Measurements from ENCODE around the gene RUNX2. TPM values are rescaled to one million over a fixed set of nuclear protein-coding genes. Genes with fewer than 3 reads are reported as not detected.

Gene RUNX2
- total and polyA plus RNA-seq, 9 of the 15 experiments (the other 6 are each of a cell fraction or from before 2014, with no cell fraction given) = 0.29 to 1.00 (median 0.43) TPM

GRCh38 chr6:45630801-45631200 lies 302.7 kb downstream of the RUNX2 start:
- no peak for ATAC-seq
- Histone ChIP-seq H3K4me1 (replicated peaks in 1 of 2; ENCODE audit: control insufficient read depth in 2 of 2, insufficient read depth in 2 of 2, low read length in 2 of 2) (no peaks in the 10 kb centered on the region), H4K20me1 (replicated peaks; ENCODE audit: control insufficient read depth, insufficient read depth, low read length) (no peaks in the 10 kb centered on the region), H2AFZ (ENCODE audit: low read depth, low read length) (no peak overlapping the region), H3K36me3 (ENCODE audit: control insufficient read depth, insufficient read depth, low read length) (no peaks in the 10 kb centered on the region), H3K9me1 (ENCODE audit: control insufficient read depth, insufficient read depth, low read length) (no peaks in the 10 kb centered on the region), H3K9me3 (replicated peaks; ENCODE audit: control insufficient read depth, insufficient read depth, low read depth, low read length) (no peaks in the 10 kb centered on the region), H3K27ac (ENCODE audit: extremely low read depth, low read depth, low read length) (no peak overlapping the region), H3K9ac (ENCODE audit: insufficient read depth in 1 of 2, low read depth in 2 of 2, low read length in 2 of 2) (no peak overlapping the region), H3K27me3 (ENCODE audit: control insufficient read depth in 2 of 2, insufficient read depth in 2 of 2, low read length in 2 of 2) (0 out of 5 replicates have a peak, but pooled peaks cover 0 to 5% of the 10 kb centered on the region in 2 experiments), H3K4me2 (ENCODE audit: insufficient read depth, low read length) (no peak overlapping the region), H3K79me2 (ENCODE audit: control insufficient read depth, insufficient read depth, low read length) (no peaks in the 10 kb centered on the region), H3K4me3 (no peak overlapping the region)
- TF ChIP-seq ZNF316 (IDR thresholded peaks at IDR 0.05) (peak; percentile 43; the same call in 1 of the 2 replicates), CBFA2T2 (conservative IDR thresholded peaks at IDR 0.05) (no peak), IRF1 (CRISPR knock-in tag; IDR thresholded peaks at IDR 0.05; ENCODE audit: borderline replicate concordance) (no peak)
- FAIRE-seq = no peak
- DNase-seq (ENCODE audit: extremely low read depth in 1 of 4, low spot score in 3 of 4) = no peak
- in situ Hi-C loops (cut with MboI) (no loop called here), intact Hi-C loops (cut with micrococcal nuclease) (no loop called here)
- no TSS peak for BruUV-seq (replicated peaks)
- ChIA-PET POLR2A (interaction anchor here (0.6 kb wide), 1 partner anchor 557 kb away, joined by 4 read pairs; no protein-coding TSS in a partner anchor), CTCF (ENCODE audit: low intra/inter-chr PET ratio) (no interaction called here)
- WGBS (ENCODE audit: insufficient coverage, low coverage, missing lambda C conversion rate) = 0% methylated on average over 4 of the region's 4 CpGs

- Histone ChIP-seq H3K4me2 (ENCODE audit: insufficient read depth, low read length) (no peak overlapping the region), H3K9me3 (replicated peaks; ENCODE audit: control insufficient read depth, insufficient read depth, low read depth, low read length) (no peaks in the 10 kb centered on the region), H3K9ac (ENCODE audit: insufficient read depth in 1 of 2, low read depth in 2 of 2, low read length in 2 of 2) (no peak overlapping the region), H2AFZ (ENCODE audit: low read depth, low read length) (no peak overlapping the region), H3K4me3 (no peak overlapping the region), H3K27me3 (ENCODE audit: control insufficient read depth in 2 of 2, insufficient read depth in 2 of 2, low read length in 2 of 2) (0 out of 5 replicates have a peak, but pooled peaks cover 0 to 5% of the 10 kb centered on the region in 2 experiments), H3K4me1 (replicated peaks in 1 of 2; ENCODE audit: control insufficient read depth in 2 of 2, insufficient read depth in 2 of 2, low read length in 2 of 2) (no peaks in the 10 kb centered on the region), H4K20me1 (replicated peaks; ENCODE audit: control insufficient read depth, insufficient read depth, low read length) (no peaks in the 10 kb centered on the region), H3K79me2 (ENCODE audit: control insufficient read depth, insufficient read depth, low read length) (no peaks in the 10 kb centered on the region), H3K27ac (ENCODE audit: extremely low read depth, low read depth, low read length) (no peak overlapping the region), H3K36me3 (ENCODE audit: control insufficient read depth, insufficient read depth, low read length) (no peaks in the 10 kb centered on the region), H3K9me1 (ENCODE audit: control insufficient read depth, insufficient read depth, low read length) (no peaks in the 10 kb centered on the region)
- DNase-seq (ENCODE audit: extremely low read depth in 1 of 4, low spot score in 3 of 4) = no peak
- ATAC-seq = no peak
- in situ Hi-C loops (cut with MboI) (no loop called here), intact Hi-C loops (cut with micrococcal nuclease) (no loop called here)
- no peak for FAIRE-seq
- CTCF ChIA-PET (ENCODE audit: low intra/inter-chr PET ratio) = no interaction called here
- WGBS (ENCODE audit: insufficient coverage, low coverage, missing lambda C conversion rate) = 0% methylated on average over 3 of the region's 3 CpGs
- POLR2A ChIA-PET = no interaction called here
- BruUV-seq (replicated peaks) = no TSS peak
- TF ChIP-seq HMGN3 (IDR thresholded peaks at IDR 0.05; ENCODE audit: borderline replicate concordance, extremely low read depth, insufficient read length, low read depth, low read length) (no peak), HNRNPLL (IDR thresholded peaks at IDR 0.05; ENCODE audit: low read depth, low read length, poor library complexity, severe bottlenecking) (no peak), HNRNPL (IDR thresholded peaks at IDR 0.05; ENCODE audit: low read depth, low read length) (no peak), CREB3 (tag; conservative IDR thresholded peaks at IDR 0.05; ENCODE audit: low read depth) (no peak), CCAR2 (IDR thresholded peaks at IDR 0.05; ENCODE audit: low read depth, low read length) (no peak), ZNF589 (CRISPR knock-in tag; IDR thresholded peaks at IDR 0.05; ENCODE audit: low read depth) (no peak), FUS (optimal IDR thresholded peaks at IDR 0.05; ENCODE audit: low read depth, low read length) (no peak), SLC30A9 (CRISPR knock-in tag; IDR thresholded peaks at IDR 0.05) (no peak), FOXP4 (CRISPR knock-in tag; IDR thresholded peaks at IDR 0.05; ENCODE audit: borderline replicate concordance) (no peak), GTF2F1 (IDR thresholded peaks at IDR 0.05; ENCODE audit: low read depth, low read length) (no peak)
Observed at GRCh38 chr6:45631396-45631795, 303.3 kb downstream of the RUNX2 start.

Data from K562 (cell line).